ENCODE results near the gene ARHGAP4.

The ARHGAP4 gene

GRCh38 chrX:153944140-153944799 lies 18.2 kb upstream of the ARHGAP4 start, which contains the start of gene RENBP:
Gene RENBP (minus strand): TSS chrX:153944643. CDS start chrX:153944610, 33 bp downstream.
- no peak for DNase-seq (ENCODE audit: extremely low read depth, low read depth)
- TF ChIP-seq, protein P1, sequence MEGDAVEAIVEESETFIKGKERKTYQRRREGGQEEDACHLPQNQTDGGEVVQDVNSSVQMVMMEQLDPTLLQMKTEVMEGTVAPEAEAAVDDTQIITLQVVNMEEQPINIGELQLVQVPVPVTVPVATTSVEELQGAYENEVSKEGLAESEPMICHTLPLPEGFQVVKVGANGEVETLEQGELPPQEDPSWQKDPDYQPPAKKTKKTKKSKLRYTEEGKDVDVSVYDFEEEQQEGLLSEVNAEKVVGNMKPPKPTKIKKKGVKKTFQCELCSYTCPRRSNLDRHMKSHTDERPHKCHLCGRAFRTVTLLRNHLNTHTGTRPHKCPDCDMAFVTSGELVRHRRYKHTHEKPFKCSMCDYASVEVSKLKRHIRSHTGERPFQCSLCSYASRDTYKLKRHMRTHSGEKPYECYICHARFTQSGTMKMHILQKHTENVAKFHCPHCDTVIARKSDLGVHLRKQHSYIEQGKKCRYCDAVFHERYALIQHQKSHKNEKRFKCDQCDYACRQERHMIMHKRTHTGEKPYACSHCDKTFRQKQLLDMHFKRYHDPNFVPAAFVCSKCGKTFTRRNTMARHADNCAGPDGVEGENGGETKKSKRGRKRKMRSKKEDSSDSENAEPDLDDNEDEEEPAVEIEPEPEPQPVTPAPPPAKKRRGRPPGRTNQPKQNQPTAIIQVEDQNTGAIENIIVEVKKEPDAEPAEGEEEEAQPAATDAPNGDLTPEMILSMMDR (IDR thresholded peaks at IDR 0.05; ENCODE audit: low read depth, low read length): no peak

- no peak for DNase-seq (ENCODE audit: extremely low read depth, low read depth)
- TF ChIP-seq, protein P1 (IDR thresholded peaks at IDR 0.05; ENCODE audit: low read depth, low read length): no peak
Observed at GRCh38 chrX:153941336-153942252, 15.5 kb upstream of the ARHGAP4 start.

- TF ChIP-seq, protein P1 (IDR thresholded peaks at IDR 0.05; ENCODE audit: low read depth, low read length): no peak
- no peak for DNase-seq (ENCODE audit: extremely low read depth, low read depth)
Observed at GRCh38 chrX:153939573-153939972, 13.5 kb upstream of the ARHGAP4 start.

- TF ChIP-seq, protein P1 (IDR thresholded peaks at IDR 0.05; ENCODE audit: low read depth, low read length): no peak
- no peak for DNase-seq (ENCODE audit: extremely low read depth, low read depth)
Observed at GRCh38 chrX:153938226-153938786, 12.2 kb upstream of the ARHGAP4 start.

GRCh38 chrX:153937056-153937455 lies 11.0 kb upstream of the ARHGAP4 start:
- DNase-seq (ENCODE audit: extremely low read depth, low read depth): no peak
- TF ChIP-seq, protein P1 (IDR thresholded peaks at IDR 0.05; ENCODE audit: low read depth, low read length): no peak

GRCh38 chrX:153935326-153935851 lies 9.3 kb upstream of the ARHGAP4 start:
- no peak for DNase-seq (ENCODE audit: extremely low read depth, low read depth)
- TF ChIP-seq, protein P1 (IDR thresholded peaks at IDR 0.05; ENCODE audit: low read depth, low read length): no peak

All from AG09319 (cell line).